Hypothalamus (tissue), 51 donors: ENCODE data around the gene HOXA9.

Experiments used
- DNase-seq, 51 donors: peaks; one replicate each; lab custom pipeline; 2025; lab: John Stamatoyannopoulos, UW

Gene HOXA9

DNA sequence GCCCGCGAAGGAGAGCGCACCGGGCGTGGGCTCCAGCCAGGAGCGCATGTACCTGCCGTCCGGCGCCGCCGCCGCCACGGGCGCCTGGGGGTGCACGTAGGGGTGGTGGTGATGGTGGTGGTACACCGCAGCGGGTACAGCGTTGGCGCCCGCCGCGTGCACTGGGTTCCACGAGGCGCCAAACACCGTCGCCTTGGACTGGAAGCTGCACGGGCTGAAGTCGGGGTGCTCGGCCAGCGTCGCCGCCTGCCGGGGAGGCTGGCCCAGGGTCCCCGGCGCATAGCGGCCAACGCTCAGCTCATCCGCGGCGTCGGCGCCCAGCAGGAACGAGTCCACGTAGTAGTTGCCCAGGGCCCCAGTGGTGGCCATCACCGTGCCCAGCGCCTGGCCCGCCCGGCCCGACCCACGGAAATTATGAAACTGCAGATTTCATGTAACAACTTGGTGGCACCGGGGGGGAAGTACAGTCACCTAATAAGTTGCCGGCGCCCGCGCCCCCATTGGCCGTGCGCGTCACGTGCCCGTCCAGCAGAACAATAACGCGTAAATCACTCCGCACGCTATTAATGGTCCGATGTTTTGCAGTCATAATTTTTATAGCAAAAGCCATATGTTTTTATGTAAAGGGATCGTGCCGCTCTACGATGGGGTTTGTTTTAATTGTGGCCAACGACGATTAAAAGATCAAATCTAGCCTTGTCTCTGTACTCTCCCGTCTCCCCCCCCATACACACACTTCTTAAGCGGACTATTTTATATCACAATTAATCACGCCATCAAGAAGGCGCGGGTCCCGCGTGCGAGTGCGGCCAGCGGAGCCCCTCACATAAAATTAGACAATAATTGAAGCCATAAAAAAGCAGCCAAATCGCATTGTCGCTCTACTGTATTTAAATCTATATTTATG is at the start of gene HOXA9:
HOXA9 (minus strand) TSS at position 449 of the 907 bp plus-strand sequence; CDS start at position 369, 80 bp downstream.
- DNase-seq = no peak

DNA sequence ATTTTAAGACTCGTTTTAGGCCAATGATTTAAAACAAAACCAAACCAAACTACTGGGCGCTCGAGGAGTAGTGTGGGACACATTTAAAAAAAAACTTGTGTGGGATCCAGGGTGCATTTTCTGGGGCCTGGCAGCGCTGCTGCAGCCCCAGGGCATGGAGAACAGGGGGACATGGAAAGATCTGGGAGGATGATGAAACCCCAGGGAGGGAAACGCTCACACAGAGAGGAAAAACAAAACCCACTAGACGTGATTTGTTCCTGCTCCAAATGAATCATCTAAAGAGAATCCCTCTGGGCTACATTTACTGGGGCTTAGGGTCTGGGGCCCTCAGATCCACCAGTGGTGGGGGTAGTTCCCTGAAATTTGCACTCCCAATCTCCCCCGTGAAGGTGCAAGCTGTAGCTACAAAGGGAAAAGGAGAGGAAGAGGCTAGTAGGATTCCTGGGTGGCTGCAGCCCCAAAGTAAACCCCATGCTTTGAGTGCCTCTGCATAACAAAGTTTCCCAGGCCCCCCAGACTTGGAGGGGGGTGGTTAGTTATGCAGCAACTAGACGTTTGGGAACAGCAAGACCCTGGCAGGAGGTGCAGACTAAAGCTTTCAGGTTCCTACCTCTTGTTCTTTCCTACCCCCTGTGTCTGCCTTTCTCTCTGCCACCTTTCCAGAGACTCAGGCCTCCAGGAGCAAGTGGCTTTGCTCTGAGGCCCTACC is 49.1 kb upstream of the HOXA9 start:
- DNase-seq = no peak

DNA sequence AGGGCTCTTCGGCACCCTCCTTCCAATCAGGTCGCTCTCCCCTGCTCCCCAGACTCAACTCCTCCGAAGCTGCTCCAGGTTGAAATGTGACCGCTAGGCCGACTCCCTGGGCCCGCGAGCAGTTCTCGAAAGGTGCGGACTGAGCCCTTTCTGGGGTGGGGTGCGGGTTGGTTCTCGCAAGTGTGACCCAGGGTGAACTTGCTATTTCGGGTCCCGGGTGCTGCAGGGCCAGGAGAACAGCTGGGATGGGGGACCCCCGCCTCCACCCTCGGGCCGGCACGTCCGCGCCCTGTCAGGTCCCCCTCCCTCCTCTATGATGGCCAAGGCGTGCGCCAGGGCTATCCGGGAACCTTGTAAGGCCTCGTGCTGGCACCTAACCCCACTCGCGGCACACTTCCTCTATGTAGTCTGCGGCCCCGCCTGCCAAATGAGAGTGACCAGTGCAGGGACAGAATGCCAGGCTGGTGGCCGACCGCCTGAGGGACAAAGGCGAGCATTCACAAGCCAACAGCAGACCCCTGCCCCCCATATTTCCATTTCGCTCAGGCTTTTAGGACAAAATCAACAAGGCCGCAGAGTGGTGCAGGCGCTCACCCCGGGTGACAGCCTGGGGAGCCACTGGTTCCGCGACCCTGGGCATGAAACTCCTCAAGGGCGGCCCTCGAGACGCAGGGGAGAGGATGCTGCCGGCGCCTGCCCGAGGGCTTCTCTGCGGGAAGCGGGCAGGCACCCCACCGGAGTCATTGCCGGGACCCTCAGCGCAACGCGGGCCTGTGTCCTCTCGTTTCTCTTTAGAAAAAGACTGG is 48.3 kb upstream of the HOXA9 start:
- no peak for DNase-seq

DNA sequence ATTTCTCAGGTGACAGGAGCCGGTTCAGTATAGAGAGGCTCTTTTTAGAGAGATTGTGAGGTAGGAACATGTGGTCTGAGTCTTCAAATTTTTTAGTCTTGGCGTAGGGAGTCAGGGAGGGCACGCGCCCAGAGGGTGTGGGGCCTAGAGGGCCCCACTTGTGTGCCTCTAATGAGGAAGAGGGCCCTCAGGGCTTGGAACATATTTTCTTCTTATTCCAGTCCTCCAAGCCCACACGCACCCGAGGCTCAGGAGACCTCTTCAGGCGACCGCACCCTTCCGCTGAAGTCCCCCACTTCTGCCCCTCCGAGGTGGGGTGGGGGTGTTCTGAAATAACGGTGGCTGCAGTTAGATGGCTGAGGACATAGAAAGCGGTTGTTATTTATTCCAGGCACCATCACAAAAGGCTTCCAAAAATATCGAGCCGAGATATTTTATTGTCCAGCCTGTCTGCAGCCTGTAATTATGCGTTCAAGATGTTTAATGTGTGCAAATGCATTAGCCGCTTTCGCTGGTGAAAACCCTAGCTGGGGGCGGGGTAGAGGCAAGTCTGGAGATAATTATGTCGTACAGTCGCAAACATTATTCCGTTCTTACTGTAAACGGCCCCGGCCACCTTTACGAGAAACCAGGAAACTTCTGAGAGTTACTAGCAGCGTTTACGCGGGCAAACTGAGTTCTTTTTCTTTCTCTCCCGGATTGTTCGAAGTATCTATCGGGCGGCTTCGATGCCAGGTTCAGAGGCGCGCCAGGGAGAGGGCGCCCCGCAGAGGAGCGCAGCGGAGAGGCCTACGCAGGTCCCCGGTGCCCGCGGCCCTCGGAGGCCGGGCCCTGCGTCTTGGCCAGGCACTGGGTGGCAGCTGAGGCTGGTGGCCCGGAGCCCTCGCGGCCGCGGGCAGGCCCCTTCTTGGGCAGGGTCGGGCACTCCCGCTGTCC is 47.4 kb upstream of the HOXA9 start:
- no peak for DNase-seq

DNA sequence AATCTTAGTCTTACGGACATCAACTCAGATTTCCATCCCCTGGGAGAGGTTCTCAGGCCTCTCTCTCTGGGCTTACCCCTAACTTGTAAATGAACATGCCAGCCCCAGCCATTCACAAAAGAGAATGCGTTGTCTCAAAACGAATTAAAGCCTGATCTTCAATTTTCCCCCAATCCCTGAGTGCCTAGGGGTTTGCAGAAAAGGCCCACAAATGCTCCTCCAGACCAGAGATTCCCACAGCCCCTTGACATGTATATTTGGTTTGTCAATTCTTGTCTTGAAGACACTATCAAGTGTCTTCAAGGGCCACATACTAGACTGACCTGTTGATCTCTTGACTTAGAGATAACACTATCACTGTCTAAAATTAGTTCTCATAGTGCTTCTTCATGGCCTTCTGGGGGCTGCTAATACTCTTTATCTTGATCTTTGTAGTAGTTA is 46.4 kb upstream of the HOXA9 start:
- no peak for DNase-seq

DNA sequence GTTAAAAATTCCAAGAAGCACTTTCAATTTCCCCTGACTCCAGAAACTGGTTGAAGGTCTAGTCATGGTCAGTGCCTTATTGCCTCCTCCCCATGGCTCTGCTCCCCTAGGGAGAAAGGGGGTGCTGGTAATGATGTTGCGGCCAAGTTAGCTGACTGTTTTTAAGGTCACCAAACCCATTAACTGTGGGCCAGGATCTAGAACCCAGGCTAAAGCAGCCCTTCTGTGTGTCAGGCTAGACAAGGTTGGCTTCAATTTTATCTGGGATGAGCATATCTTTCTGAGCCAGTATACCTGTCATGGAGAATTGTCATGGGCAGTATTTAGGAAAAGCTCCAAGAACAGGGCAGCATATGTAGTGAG is 45.7 kb upstream of the HOXA9 start:
- no peak for DNase-seq

DNA sequence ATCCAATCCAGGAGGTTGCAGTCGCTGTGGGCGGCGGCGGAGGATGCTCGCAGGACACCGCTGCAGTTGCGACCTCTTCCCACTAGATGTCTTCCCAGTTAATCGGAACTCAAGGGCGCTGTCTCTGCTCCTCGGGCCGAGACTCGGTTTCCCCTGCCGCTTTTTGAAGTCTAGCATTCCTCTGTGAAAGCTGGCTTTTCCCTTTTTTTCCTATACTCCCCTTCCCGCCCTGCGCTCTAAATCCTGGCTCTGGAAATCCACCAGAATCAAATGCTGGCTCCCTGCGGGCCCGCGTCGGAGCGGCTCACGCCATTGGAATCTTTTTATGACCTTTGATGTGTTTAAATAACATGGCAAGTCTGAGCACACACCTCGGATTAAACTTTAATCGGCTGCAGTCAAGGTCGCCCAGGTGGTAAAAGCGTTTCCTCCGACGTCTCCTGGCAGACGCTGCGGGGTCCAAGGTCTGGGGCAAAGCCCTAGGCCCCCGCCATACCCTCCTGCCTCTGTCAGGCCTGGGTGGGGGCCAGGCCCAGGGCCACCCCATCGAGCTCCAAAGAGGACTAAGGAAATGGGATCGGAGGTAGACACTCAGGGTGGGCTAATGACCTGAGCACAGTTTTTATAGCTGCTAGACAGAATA is 45.2 kb upstream of the HOXA9 start:
- peak in 10 of 51 donors; percentile 4 to 39 (median 10) for DNase-seq

DNA sequence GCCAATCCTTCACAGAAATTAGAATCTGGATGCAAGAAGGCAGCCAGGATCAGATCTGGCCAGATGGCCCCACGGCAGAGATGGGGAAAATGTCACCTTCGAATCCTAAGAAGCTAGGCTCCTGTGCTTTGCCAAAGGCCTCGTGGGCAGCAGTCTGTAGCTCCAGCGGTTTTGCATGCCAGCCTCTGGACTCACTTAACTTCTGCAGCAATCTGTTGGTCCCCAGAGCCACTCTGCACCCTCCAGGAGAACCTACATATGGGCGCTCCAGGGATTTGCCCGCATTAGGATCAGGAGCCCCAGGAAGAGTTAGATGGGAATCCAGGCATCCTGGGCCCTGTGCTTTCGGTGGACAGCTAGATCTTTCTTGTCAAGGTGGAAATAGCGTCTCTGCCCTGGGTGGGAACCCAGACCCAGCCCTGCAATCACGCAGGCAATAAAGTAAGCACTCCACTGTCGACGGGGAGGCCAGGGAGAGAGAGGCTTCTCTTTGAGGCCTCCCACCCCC is 44.6 kb upstream of the HOXA9 start:
- DNase-seq = no peak

DNA sequence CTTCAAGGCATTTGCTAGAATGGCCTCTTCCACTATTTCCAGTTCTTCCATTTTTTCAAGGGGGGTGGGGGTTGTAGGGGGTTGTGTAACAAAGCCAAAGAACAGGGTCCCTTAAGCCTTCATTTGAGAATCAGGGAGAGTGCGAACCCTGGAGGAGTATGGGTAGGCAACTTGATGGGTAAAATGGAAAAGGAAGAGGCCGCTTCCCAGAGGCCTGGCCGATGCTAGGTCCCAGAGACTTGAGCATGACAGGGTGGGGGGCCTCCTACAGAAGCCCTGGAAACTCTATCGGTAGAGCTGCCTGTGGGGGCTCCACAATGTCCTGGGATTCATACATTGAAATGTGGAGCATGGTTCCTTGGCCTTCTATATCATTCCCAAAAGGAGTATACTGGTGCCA is 43.7 kb upstream of the HOXA9 start:
- DNase-seq = no peak

DNA sequence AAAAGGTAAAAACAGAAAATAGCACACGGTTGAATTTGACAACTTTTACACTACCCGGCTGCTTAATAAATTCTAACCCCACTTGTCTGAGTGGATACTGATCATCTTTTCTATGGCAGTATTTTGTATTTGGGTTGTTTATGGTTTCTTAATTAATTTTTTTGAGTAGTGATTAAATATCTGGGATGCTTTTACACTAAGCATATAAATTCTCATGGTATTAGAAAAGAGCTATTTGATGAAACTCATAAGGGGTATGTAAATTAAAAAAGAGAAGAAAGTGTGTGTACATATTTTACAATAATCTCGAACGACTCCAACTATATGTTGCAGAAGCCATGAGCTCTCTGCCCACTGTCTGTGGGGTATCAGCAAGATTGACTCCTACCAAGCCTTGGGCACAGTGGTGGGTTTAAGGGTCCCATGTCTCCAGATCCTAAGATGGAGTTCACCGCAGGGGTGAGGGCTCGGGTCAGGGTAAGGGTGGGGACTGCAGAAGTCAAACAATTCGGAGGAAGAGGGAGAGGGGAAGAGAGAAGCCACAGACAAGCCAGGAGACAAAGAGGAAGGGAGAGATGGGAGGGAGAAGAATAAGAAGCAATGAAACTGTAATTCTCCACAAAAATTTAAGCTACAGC is 42.1 kb upstream of the HOXA9 start:
- no peak for DNase-seq

DNA sequence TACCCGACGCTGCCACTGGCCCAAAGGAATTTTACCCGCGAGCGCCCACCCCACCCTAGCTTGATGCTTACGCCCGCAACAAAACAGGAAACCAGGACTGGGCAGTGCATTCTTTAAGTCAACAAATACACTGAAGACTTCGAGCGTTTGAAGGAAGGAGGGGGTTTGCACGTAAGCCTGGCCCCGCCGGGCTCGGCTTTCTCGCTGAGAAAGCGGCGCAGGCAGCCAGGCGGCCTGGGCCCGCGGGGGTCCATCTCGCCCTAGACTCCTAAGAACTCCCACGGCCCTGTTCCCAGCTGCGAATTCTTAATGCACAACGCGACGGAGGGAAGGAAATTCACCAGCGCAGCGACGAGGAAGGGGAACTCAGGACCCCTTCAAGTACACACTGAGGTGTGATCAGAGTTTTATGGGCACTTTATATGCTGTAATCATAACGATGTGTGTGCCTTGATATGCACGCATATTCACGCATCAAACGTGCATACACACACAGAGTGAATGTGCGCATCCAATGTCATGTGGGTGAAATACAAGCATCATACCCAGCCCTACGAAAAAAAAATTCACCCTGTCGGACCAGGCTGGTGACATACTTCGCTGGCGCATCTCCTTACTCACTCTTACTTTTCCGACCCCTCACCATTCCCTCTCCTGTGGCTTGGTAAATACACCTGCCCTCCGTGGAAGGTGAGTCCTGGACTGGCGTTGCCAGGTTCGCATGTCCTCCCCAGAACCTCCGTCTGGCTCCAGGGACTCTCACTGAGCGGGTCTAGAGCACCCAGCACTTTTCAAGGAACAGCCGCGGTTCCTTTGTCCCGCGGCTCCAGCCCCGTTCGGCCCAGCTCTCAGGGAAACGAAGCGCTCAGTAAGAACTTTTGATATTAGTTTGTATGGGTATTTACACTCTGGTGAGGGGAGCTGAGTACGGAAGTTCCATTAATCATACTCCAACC is 40.3 kb upstream of the HOXA9 start:
- DNase-seq = no peak

DNA sequence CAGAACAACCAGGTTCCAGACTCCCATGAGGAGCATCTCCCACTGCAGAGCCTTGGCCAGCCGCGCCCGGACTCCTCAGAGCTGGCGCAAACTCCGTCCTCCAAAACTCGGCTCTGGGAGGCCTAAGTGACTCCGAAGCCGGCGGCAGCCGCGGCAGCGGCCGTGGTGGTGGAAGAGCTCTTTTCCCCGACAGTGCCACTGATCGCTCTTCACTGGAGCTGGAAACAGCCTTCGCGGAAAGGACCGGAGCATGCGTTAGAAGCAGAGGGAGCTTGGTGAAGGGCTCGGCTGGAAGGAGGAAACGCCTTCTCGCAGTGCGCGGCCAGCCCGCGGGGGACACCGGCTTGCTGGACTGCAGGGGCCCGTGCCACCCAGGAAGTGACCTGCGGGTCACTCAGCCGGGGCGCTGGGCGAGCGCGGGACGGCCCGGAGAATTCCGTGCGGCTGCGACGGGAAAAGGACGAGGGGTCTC is 39.5 kb upstream of the HOXA9 start:
- no peak for DNase-seq

DNA sequence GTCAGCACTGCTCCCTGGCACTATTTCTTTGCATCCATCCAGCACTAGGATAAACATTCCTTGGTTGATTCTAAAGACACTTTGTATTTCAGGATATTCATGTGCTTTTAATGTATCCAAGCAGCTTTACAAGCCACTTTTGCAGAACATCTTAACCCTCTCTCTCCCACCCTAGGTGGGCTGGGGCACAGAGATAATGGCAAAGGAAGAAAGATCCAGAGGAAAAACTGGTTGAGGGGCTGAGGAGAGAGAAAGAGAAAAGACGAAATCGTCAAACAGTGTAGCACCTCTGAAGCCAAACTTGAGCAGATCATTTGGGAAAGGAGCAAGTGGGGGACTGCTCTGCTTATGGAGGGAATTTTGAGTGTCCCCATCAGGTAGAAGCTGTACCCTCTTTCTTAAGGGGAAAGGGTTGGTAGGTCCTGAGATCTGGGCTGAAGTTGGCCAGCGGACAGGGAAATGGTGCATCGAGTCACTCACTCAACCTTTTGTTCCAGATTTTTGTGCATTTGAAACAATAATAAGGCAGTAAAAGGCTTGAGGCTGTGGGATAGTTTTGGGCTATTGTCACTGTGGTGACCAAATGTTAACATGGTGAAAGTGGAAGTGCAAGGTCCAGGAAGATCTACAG is 38.7 kb upstream of the HOXA9 start:
- DNase-seq = no peak

DNA sequence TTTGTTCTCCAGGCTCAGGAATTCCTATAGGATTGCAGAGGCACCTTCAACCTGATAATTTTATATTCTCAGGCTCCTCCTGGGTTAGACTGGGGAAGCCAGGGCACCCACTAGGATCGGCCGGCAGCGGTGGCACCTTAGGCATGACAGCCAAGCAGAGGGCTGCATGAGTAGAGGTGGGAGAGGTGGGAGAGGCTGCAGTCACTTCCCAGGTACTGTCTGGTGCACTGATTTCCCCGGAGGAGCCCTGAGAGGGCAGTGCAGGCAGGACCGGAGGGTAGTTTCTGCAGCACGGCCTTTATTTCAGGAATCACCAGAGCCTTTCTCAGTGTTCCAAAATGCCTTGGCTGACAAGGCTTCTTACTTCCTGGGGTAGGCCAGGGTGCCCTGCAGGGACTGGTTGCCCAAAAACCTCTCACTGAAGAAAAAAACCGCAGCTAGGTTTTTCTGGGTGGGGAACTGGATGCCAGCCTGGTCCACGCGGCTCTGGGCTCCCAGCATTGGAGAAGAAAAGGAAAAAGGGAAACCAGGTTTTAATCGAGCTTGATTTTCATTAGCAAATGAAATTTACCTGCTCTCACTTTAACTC is 38.1 kb upstream of the HOXA9 start:
- DNase-seq = no peak

DNA sequence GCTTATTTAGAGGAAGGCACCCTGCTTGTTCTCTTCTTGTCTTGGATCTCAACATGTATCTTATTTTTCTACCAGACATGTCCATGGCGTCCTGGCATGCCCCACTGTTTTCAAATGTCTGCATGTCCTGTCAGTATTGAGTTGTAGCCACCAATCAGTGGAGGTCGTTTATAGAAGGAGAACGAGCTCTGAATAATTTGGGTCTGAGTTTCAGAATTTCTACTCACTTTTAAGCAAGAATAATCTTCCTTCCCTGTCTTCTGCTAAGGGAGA is 37.5 kb upstream of the HOXA9 start:
- DNase-seq = no peak

DNA sequence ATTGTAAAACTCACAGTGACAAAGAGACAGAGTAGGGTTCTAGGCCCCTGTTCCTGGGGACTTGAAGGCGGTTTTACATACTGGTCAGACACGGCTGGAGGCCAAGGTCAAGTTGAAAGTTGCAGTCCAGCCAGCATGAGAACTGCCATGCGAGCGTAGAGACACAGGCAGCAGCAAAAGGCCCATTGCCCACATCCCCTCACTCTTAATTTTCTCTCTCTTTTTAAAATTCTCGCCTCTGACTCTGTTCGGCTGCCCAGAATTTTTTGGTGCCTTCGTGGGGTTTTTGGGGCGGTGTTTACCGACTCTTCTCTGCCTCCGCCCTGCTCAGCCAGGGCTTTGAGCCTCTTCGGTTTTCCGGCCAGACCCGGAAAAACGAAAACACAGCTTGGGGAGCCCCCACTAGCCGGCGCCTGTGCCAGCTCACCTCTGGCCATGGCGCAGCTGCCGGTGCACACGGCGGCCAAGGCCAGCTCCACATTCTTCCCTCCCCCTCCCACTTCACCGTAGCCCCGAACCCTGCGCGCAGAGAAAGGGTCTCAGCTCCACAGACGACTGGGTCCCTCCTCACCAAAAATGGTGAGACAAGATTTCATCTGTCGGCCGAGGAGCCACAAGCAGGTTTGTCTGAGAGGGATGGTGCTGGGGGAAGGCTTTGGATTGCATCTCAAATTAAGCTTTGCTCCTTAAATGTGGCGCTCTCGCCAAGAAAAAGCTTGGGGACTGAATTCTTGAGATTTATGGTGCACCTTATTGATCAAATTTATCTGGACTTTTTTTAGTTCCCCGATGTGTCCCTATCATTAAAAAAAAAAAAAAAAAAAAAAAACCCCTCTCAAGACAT is 36.9 kb upstream of the HOXA9 start:
- no peak for DNase-seq
